Stimulated activated CD4-positive, alpha-beta T cell treated with anti-CD3 and anti-CD28 coated beads, Interleukin-12 subunit alpha, Interleukin-12 subunit beta, amount 100 ng/mL, for 24 hours (primary cell): ENCODE measurements around the gene NFATC4.

Experiments
- DNase-seq, 2 experiments: peaks; one replicate each; pipeline ENCODE4 v3.0.0-alpha.2; 2020; ENCODE audit warnings: low read depth in 2 of 2

The NFATC4 gene

GRCh38 chr14:24409192-24409591, 41.2 kb downstream of the NFATC4 start:
- no peak for DNase-seq

- DNase-seq: no peak
These were observed 42.0 kb downstream of the NFATC4 start for GRCh38 chr14:24409956-24410355.

GRCh38 chr14:24411443-24412389, 43.7 kb downstream of the NFATC4 start:
- no peak for DNase-seq

GRCh38 chr14:24414077-24414476, 46.1 kb downstream of the NFATC4 start:
- no peak for DNase-seq

- DNase-seq: no peak
These were observed 46.9 kb downstream of the NFATC4 start for GRCh38 chr14:24414732-24415420.

GRCh38 chr14:24415421-24416253, 47.7 kb downstream of the NFATC4 start:
- no peak for DNase-seq

- DNase-seq: no peak
These were observed 48.4 kb downstream of the NFATC4 start for GRCh38 chr14:24416254-24416931.

GRCh38 chr14:24416932-24417619, 49.1 kb downstream of the NFATC4 start:
- no peak for DNase-seq

GRCh38 chr14:24417832-24418491, 50.0 kb downstream of the NFATC4 start:
- no peak for DNase-seq

GRCh38 chr14:24418492-24418873, 50.5 kb downstream of the NFATC4 start:
- no peak for DNase-seq

- no peak for DNase-seq
These were observed 54.3 kb downstream of the NFATC4 start for GRCh38 chr14:24422261-24422660.

GRCh38 chr14:24422694-24423601, 55.0 kb downstream of the NFATC4 start:
- DNase-seq: no peak

- DNase-seq: no peak
These were observed 57.7 kb downstream of the NFATC4 start for GRCh38 chr14:24425704-24426103.

- DNase-seq: no peak
These were observed 58.3 kb downstream of the NFATC4 start for GRCh38 chr14:24426150-24426911.

- DNase-seq: no peak
These were observed 59.0 kb downstream of the NFATC4 start for GRCh38 chr14:24426912-24427536.

- no peak for DNase-seq
These were observed 59.8 kb downstream of the NFATC4 start for GRCh38 chr14:24427537-24428508.
